GM21367 (cell line): Measurements from ENCODE around the gene PSMG3.

Experiments
- ATAC-seq: cut with Tn5 transposase; IDR thresholded peaks from one replicate; pipeline ENCODE4 v1.9.1; 2021; ENCODE audit not compliant: unreplicated experiment

The PSMG3 gene

DNA sequence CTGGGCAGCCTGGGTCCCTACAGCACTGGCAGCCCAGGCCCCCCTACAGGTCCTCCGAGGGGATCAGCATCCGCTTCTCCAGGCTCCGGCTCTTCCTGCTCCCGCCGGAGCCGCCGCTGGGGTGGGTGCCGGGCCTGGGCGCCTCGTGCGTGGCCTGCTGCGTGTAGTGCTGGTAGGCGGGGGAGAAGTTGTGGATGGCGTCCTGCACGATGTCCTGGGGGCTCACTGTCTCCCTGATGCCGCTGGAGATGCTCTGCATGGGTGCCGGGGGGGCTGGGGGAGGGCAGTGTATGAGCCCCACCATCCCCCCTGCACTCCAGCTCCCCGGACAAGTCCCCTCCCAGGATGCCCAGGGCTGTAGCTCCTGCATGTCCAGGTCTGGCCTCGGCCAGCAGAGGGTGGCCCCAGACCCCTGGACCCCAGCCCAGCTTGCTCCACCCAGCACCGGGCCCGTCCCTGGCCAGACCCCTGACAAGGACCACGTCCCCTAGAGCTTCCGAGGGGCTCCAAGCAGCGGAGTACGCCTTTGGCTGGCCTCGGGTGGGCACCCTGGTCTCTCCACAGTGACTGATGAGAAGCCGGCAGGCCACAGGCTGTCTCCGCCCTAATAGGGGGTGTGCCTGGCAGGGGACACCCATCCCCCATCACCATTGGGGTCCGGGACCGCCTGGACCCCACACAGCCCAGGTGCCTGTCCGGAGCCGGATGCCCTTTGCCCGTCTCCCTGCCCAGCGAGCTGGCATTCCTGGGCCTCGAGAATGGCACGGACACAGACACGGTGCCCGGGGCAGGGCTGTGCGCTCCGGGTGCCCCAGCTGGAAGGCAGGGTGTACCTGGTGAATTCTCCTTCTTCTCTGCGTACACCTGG is 22.7 kb downstream of the PSMG3 start:
- no peak for ATAC-seq

DNA sequence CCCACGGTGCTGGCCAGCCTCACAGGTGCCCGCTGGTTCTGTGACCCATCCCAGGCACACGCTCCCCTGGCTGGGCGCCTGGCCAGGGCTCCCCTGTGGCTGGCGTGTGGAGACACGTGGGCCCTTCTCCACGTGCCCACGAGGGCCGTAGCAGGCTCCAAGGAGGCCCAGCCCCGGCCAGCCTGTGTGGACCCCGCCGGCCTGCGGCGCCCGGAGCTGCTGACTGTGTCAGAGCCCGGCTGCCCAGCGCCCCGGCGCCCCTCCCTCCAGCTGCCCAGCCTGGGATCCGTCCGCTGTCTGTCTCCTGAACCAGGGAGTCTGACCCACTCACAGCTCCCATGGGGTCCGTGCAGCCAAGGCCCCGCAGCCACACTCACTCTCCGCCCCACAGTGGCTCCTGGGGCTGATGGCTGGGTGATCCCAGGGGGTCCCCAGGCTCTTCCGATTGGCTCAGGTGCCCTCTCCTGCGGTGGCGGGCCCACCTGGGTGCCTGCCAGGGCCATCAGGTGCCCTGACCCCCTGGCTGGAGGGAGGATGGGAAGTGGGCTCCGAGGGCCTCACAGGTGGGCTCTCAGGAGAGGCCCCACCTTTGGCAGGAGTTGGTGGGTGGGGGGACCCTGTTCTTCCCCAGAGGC is 23.4 kb downstream of the PSMG3 start:
- no peak for ATAC-seq

DNA sequence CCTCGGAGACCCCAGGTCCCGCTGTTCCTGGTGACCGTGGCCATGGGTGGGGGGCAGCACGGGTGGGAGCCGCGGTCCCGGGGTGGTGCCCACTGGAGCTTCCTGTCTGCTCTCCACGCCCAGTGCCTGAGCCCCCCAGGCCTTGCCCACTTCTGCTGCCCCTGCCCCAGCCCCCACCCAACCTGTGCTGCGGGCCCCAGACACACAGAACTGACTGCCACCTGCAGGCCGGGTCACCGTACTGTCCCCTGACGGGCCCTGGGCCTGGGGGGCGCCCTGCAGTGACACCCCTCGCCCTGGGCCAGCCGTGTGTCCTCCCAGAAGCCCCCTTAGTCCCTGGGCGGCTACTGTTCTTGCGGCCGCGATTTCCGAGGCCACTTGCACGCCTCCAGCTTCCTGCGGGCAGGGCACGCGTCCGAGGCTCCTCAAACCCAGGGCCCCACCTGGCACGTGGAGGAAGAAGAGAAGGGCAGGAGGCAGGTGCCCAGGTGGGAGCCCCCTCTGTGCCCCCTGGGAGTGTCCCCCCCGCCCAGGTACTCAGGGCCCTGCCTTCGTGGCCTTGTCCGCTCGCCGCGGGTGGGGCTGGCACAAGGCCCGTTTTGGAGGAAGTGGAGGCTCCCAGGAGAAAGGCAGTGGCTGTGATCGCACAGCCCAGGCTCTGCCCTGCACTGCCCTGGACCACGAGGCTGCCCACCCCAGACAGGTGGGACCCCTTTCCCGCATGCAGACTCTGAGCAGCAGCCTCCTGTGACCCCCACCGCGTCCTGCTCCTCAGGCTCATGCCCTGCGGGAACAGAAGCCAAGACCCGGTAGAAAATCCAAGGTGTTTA is 24.2 kb downstream of the PSMG3 start:
- ATAC-seq: no peak

DNA sequence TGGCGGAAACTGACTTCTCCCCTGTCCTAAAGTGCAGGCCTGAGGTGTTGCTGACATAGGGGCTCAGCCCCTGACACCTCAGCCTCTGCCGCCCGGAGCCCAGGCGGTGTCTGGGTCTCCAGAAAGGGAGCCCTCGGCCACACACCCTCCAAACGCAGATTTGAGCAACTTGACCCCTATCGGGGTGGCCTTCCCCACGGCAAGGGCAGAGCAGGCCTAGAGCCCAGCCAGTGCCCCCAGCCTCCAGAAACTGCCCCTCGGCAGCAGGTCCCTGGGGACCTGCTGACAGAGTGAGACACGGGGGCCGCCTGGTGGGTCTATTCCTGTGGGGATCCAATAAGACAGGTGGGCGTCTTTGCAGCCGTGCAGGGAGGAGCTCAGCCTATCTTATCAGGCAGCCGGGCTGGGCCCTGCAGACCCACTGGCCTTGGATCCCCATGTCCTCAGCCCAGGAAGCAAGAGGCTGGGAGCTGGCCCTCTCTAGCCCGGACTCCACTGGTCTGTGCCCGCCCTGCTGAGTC is 24.9 kb downstream of the PSMG3 start:
- no peak for ATAC-seq

GRCh38 chr7:1544178-1544895 is 25.5 kb downstream of the PSMG3 start:
- ATAC-seq: no peak

DNA sequence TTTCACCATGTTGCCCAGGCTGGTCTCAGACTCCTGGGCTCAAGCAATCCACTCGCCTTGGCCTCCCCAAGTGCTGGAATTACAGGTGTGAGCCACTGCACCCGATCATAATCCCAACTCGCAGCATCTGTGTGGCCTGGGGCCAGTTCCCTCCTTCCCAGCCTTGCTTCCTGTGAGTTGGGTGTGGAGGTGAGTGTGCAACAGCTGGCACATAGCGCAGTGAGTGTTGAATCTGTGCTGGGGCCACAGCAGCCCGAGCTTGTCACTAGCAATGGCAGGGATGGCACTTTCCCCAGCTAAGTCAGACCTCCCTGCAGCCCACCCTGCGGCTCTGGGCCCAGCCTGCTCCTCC is 26.0 kb downstream of the PSMG3 start:
- no peak for ATAC-seq

- ATAC-seq: no peak
These were observed 26.7 kb downstream of the PSMG3 start for GRCh38 chr7:1542841-1543747.

- no peak for ATAC-seq
These were observed 27.5 kb downstream of the PSMG3 start for GRCh38 chr7:1542329-1542728.

- ATAC-seq: no peak
These were observed 28.2 kb downstream of the PSMG3 start for GRCh38 chr7:1541431-1542162.

GRCh38 chr7:1540776-1541271 is 29.0 kb downstream of the PSMG3 start:
- ATAC-seq: no peak

DNA sequence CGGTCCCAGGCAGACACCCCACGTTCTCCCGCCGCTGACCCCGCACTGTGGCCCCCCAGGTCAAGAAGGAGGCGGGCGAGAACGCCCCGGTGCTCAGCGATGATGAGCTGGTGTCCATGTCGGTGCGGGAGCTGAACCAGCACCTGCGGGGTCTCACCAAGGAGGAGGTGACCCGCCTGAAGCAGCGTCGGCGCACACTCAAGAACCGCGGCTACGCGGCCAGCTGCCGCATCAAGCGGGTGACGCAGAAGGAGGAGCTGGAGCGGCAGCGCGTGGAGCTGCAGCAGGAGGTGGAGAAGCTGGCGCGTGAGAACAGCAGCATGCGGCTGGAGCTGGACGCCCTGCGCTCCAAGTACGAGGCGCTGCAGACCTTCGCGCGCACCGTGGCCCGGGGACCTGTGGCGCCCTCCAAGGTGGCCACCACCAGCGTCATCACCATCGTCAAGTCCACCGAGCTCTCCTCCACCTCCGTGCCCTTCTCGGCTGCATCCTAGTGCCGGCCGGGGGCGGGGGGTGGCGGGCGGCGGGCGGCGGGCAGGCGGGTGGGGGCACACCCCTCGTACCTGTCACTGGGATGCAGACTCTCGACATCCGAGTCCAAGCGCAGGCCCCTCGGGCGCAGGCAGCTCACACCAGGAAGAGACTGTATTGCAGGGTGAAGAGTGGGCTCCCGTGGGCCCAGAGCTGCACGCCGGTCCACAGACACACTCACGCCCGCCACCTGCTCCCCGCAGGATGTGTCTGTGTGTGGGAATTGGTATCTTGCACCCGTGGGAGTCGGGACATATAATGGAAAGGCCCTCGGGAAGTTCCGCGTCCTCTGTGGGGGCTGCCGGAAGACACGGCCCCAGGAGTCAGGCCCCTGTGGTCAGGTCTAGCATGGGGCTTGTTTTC is 29.7 kb downstream of the PSMG3 start:
- ATAC-seq: no peak

DNA sequence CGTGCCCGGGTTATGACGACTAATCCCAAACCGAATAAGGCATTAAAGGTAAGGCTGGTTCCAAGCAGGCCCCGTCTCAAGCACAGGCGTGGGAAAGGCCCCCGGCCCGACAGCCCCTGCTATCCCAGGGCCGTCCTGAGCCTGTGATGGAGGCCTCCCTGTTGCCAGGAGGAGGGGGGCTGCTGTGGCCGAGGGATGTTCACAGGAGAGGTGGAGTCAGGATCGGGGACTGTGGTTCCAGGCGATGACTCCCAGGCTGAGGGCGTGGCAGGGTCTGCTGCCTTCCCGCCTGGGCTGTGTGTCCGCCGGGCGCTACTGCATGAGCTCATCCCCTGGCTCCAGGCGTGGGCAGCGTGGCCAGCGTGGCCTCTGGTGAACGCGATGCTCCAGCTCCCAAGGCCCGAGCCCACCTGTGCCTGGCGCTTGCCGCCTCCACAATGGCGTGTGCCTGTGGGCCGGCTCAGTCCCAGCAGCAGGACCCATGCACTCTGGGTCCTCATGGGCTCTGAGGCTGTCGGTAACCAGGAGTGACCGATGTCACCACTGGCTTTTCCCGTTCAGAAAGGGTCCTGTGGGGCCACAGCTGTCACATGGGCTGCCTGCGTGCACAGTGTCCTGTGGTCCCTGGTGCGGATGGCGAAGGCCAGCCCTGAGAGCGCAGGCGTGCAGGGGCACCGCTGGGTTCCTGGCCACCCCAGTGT is 30.5 kb downstream of the PSMG3 start:
- ATAC-seq: no peak

DNA sequence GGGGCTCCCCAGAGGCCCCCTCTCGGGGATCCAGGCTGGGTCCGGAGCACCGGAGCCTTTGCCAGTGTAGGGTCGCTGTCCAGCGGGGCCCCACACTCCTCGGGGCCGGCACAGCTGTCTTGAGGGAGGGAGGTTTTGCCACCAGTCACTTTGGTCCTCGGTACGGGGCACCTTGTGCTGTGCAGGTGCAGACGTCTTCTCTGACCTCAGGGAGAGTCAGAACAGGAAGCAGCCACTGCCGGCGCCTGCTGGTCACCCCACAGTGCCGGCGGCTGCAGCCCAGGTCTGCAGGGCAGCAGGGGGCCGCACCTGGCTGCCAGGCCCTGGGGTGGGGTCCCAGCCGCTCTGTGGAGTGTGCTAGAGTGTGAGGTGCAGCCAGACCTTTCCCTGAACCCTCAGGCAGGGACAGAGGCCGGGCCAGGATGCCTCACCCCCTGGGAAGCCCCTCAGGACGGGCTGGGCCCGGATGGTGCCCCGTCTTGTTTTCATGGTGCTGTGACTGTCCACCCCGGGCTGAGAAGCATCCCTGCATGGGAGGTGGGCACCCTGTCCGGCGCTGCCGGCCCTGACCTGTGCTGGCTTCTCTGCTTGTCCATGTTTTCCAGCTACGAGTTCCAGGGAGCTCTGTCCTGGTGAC is 31.2 kb downstream of the PSMG3 start:
- no peak for ATAC-seq

DNA sequence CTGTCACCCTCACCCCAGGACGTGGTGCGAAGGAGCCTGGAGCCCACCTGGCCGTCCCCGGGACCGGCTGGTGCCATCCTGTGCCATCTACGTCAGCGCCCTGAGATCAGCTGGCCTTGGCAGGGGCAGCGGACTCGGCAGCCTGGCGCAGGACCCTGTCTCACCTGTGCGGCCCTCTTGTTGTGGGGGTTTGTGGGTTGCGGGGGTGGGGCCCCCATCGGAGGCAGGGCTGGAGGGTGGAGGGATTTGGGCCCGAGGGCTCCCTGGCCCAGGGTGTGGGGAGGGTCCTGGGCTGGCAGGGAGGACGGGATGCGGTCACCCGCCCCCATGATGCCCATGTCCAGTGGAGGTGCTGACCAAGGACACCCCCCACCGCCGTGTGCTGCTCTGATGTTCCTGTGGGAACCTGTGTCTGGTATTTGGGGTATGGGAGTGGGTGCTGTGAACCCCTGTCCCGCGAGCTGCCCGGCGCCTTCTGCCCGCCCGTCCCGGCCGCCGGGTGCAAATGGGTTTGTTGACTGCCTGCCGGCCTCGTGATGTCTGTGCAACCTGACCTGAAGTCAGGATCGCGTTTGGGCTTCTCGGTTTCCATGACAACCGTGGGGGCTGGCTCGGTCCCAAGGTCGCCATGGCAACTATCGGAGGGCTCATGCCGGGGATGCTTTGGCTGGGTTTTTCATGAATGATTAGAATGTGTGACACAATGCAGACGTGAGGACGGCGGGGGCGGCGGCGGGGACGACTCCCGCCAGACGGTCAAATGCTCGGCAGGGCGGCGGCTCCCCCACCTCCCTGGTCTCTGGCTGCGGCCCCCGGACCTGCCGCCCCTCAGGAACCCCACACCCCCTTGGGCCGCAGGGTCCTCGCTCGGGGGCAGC is 32.1 kb downstream of the PSMG3 start:
- ATAC-seq: no peak

- ATAC-seq: no peak
These were observed 32.9 kb downstream of the PSMG3 start for GRCh38 chr7:1536743-1537534.
